ENCODE results near the gene ARHGAP31. TPM values are rescaled to one million over a fixed set of nuclear protein-coding genes. Genes with fewer than 3 reads are reported as not detected.

ARHGAP31 gene
- total and polyA plus RNA-seq, 2 experiments from 2014 or later, result 1.2 to 4.3 TPM

- Histone ChIP-seq H3K4me2 (peak within 1 kb of the TSS; percentile 99), H2AFZ (peak within 1 kb of the TSS; percentile 81; the same call in 1 of the 2 replicates), H3F3A (replicated peaks; ENCODE audit: low read depth) (no peaks in the 10 kb centered on the region), H4K20me1 (replicated peaks; ENCODE audit: insufficient read depth) (peaks cover 11% of the 10 kb centered on the region), H3K36me3 (ENCODE audit: insufficient read depth) (peaks cover 30% of the 10 kb centered on the region), H3K9me2 (ENCODE audit: insufficient read depth) (no peaks in the 10 kb centered on the region), H3K4me3 (peak within 1 kb of the TSS; percentile 100), H3K79me2 (replicated peaks; ENCODE audit: insufficient read depth) (peaks cover 38% of the 10 kb centered on the region), H3K4me1 (ENCODE audit: insufficient read depth) (peaks cover 4% of the 10 kb centered on the region; the same call in 1 of the 2 replicates), H3K27me3 (ENCODE audit: insufficient read depth) (no peaks in the 10 kb centered on the region), H3K27ac (ENCODE audit: low read depth) (peak within 1 kb of the TSS; percentile 88)
- TF ChIP-seq ZNF462 (CRISPR knock-in tag; IDR thresholded peaks at IDR 0.05) (no peak), POLR2AphosphoS5 (IDR thresholded peaks at IDR 0.05; ENCODE audit: low read depth) (peak; percentile 99), CREB1 (CRISPR knock-in tag; IDR thresholded peaks at IDR 0.05; ENCODE audit: low read depth) (peak; percentile 99), ZNF114 (CRISPR knock-in tag; IDR thresholded peaks at IDR 0.05) (no peak), ETS1 (IDR thresholded peaks at IDR 0.05) (peak; percentile 64; the same call in 1 of the 2 replicates), REST (IDR thresholded peaks at IDR 0.05; ENCODE audit: unreplicated experiment) (no peak)
- peaks cover 12% of the 10 kb centered on the region for H3K27me3 Mint-ChIP-seq (ENCODE audit: insufficient read depth, low read depth, poor library complexity)
- peak within 1 kb of the TSS; percentile 96 for H3K4me3 Mint-ChIP-seq
- peaks cover 29% of the 10 kb centered on the region for H3K36me3 Mint-ChIP-seq (ENCODE audit: low read depth)
- peaks cover 17% of the 10 kb centered on the region for H3K4me1 Mint-ChIP-seq
- peak within 1 kb of the TSS; percentile 96 for H3K27ac Mint-ChIP-seq
- H3K9me3 Mint-ChIP-seq, result peaks cover 2% of the 10 kb centered on the region; the same call in 2 of the 3 replicates
- DNase-seq (ENCODE audit: low spot score) (peak; percentile 100), ATAC-seq (peak; percentile 97)
Measured at GRCh38 chr3:119463171-119464169, 169.3 kb downstream of the ARHGAP31 start, which contains the start of gene TMEM39A. Gene TMEM39A (minus strand): TSS chr3:119463615. CDS start chr3:119462074, 1,541 bp downstream.

Measured in GM23338 (cell line).